DND-41 (cell line): Measurements from ENCODE around the gene NFE2L1.

ENCODE experiments used
- ATAC-seq: fragments of 200-7000 bp; cut with Tn5 transposase; 3 replicates; pipeline ENCODE4 v1.9.1; 2021; ENCODE audit warnings: low read depth; ENCODE audit not compliant: insufficient read depth
- DNase-seq: peaks from one replicate; pipeline ENCODE4 v3.0.0-alpha.2; 2020
- H2AFZ ChIP-seq: 2 replicates; pipeline ENCODE4 v1.6.0; 2012; ENCODE audit warnings: low read depth, low read length
- H3K27ac ChIP-seq: 2 replicates; pipeline ENCODE4 v1.5.1; 2012; ENCODE audit warnings: low read length, inconsistent platforms
- H3K27me3 ChIP-seq: fragments of 200-600 bp; sonication (generic); 2 replicates; pipeline ENCODE4 v1.6.0; 2012; ENCODE audit warnings: low read length, mild to moderate bottlenecking, inconsistent platforms; ENCODE audit not compliant: insufficient read depth, poor library complexity
- H3K36me3 ChIP-seq: 2 replicates; pipeline ENCODE4 v1.5.1; 2012; ENCODE audit warnings: low read length, inconsistent platforms; ENCODE audit not compliant: insufficient read depth
- H3K4me1 ChIP-seq: 2 replicates; pipeline ENCODE4 v1.5.1; 2012; ENCODE audit warnings: mild to moderate bottlenecking, low read length; ENCODE audit not compliant: insufficient read depth
- H3K4me2 ChIP-seq: 2 replicates; pipeline ENCODE4 v1.6.0; 2012; ENCODE audit warnings: mild to moderate bottlenecking, moderate library complexity, low read length, inconsistent platforms; ENCODE audit not compliant: insufficient read depth
- H3K4me3 ChIP-seq, 2 experiments: fragments of 200-600 bp in 1 of 2; shearing (Covaris generic) in 1 of 2; 2 replicates each; pipeline ENCODE4 v1.5.1; 2012 to 2016; ENCODE audit warnings: inconsistent platforms in 2 of 2, low read length in 2 of 2, mild to moderate bottlenecking in 2 of 2, low read depth in 1 of 2, moderate library complexity in 1 of 2
- H3K79me2 ChIP-seq: 2 replicates; pipeline ENCODE4 v1.6.0; 2012; ENCODE audit warnings: low read length, inconsistent platforms; ENCODE audit not compliant: insufficient read depth
- H3K9ac ChIP-seq: 2 replicates; pipeline ENCODE4 v1.6.0; 2012; ENCODE audit warnings: low read depth, mild to moderate bottlenecking, inconsistent platforms, low read length, moderate library complexity
- H3K9me3 ChIP-seq: 2 replicates; pipeline ENCODE4 v1.5.1; 2012; ENCODE audit warnings: low read length, moderate library complexity, mild to moderate bottlenecking, inconsistent platforms; ENCODE audit not compliant: insufficient read depth, severe bottlenecking
- H4K20me1 ChIP-seq: 2 replicates; pipeline ENCODE4 v1.6.0; 2012; ENCODE audit warnings: low read length; ENCODE audit not compliant: insufficient read depth
- EZH2 ChIP-seq: IDR thresholded peaks from 3 replicates; pipeline ENCODE4 v1.6.1; 2012; ENCODE audit warnings: borderline replicate concordance, low read depth, mild to moderate bottlenecking, moderate library complexity, low read length, inconsistent platforms; ENCODE audit not compliant: severe bottlenecking
- TF ChIP-seq, protein P1 (sequence below): IDR thresholded peaks from 2 replicates; pipeline ENCODE4 v1.5.1; 2012; ENCODE audit warnings: borderline replicate concordance, low read length, moderate library complexity, mild to moderate bottlenecking; ENCODE audit not compliant: poor library complexity, severe bottlenecking; ENCODE audit errors: extremely low read depth

Gene NFE2L1

DNA sequence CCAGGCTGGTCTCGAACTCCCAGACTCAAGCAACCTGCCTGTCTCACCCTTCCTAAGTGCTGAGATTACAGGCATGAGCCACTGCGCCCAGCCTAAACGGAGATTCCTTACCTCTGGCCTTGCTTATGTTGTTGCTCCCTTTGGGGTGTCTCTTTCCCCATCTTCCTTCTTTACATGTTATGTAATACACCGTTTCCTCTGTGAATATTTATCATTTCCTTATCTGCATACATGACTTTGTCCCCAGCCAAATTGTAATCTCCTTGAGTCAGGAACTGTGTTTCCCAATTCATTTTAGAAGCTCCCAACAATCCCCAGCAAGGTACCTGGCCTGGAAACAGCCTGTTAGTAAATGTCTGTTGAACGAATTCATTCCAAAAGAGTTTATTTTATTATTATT lies 26.2 kb upstream of the NFE2L1 start:
- no peak for ATAC-seq
- DNase-seq = no peak
- no peak overlapping the region for H2AFZ ChIP-seq
- peaks cover 35% of the 10 kb centered on the region for H3K27me3 ChIP-seq
- no peak overlapping the region for H3K27ac ChIP-seq
- no peak for TF ChIP-seq EZH2
- TF ChIP-seq, protein P1, sequence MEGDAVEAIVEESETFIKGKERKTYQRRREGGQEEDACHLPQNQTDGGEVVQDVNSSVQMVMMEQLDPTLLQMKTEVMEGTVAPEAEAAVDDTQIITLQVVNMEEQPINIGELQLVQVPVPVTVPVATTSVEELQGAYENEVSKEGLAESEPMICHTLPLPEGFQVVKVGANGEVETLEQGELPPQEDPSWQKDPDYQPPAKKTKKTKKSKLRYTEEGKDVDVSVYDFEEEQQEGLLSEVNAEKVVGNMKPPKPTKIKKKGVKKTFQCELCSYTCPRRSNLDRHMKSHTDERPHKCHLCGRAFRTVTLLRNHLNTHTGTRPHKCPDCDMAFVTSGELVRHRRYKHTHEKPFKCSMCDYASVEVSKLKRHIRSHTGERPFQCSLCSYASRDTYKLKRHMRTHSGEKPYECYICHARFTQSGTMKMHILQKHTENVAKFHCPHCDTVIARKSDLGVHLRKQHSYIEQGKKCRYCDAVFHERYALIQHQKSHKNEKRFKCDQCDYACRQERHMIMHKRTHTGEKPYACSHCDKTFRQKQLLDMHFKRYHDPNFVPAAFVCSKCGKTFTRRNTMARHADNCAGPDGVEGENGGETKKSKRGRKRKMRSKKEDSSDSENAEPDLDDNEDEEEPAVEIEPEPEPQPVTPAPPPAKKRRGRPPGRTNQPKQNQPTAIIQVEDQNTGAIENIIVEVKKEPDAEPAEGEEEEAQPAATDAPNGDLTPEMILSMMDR = no peak
- peaks cover 10% of the 10 kb centered on the region for H4K20me1 ChIP-seq
- no peaks in the 10 kb centered on the region for H3K79me2 ChIP-seq
- H3K36me3 ChIP-seq = no peaks in the 10 kb centered on the region
- H3K9me3 ChIP-seq = no peaks in the 10 kb centered on the region
- H3K4me3 ChIP-seq = no peak overlapping the region
- H3K4me2 ChIP-seq = no peak overlapping the region
- H3K9ac ChIP-seq = no peak overlapping the region
- H3K4me1 ChIP-seq = peaks cover 30% of the 10 kb centered on the region

DNA sequence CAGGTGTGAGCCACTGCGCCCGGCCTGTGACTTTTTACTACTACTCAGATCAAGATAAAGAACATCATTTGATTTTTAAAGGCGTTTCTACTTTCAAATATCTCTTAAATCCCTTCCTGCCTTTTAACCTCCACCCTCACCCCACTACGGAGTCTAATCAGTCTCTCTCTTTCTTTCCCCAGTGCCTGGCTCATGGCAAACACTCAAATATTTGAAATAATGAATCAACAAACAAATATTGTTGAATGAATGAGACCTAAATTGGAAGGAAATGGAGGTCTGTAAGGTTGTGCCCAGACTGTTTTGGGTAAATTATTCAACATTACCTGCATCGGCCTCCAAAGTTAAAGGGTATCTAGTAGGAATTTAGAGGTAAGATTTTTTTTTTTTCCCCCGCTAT lies 25.3 kb upstream of the NFE2L1 start:
- Histone ChIP-seq H2AFZ (no peak overlapping the region), H3K9me3 (no peaks in the 10 kb centered on the region), H3K36me3 (no peaks in the 10 kb centered on the region), H3K4me3 (no peak overlapping the region), H3K4me2 (no peak overlapping the region), H3K27me3 (peaks cover 35% of the 10 kb centered on the region), H3K27ac (no peak overlapping the region), H3K4me1 (peaks cover 30% of the 10 kb centered on the region), H4K20me1 (peaks cover 10% of the 10 kb centered on the region), H3K79me2 (no peaks in the 10 kb centered on the region), H3K9ac (no peak overlapping the region)
- ATAC-seq = no peak
- DNase-seq = no peak
- no peak for TF ChIP-seq EZH2
- TF ChIP-seq, protein P1 = no peak

DNA sequence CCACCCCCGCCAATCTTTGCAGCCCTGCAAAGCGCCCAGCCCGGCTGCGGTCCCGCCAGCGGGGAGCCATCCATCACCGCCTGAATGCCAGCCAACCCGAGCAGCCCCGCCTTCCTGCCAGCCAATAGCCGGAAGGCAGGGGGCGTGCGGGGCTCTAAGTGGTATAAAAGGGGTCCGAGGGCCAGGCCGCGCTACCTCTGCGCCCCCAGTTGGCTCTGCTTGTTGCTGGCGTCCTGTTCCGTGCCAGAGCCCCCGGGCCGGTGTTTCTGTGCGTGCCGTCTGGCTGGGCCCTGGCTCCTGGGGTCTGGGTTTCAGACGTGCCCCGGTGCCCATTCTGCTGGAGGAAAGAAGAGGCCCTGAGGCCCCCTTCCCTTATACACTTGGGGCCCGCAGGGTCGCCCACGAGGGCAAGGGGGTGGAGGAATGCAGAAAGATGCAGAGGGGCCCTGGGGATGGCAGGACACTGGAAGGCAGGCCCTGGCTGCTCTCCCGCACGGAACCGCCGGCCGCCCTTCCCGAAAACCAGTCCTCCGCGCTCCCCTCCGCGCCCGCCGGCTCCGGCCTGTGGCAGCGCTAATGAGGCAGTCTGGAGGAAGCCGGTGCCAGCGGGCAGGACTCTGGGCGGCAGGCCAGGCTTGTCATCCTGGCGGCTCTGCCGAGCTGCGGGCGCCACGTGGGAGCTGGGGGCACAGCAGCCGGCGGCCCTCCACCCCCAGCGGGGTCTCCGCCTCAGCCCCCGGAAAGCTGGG lies 24.6 kb upstream of the NFE2L1 start:
- DNase-seq (no peak), ATAC-seq (no peak)
- no peaks in the 10 kb centered on the region for H3K36me3 ChIP-seq
- peak overlapping the region; percentile 9; the same call in 1 of the 2 replicates for H3K9ac ChIP-seq
- no peaks in the 10 kb centered on the region for H3K9me3 ChIP-seq
- H3K4me1 ChIP-seq = peaks cover 30% of the 10 kb centered on the region
- peaks cover 35% of the 10 kb centered on the region for H3K27me3 ChIP-seq
- no peak overlapping the region for H2AFZ ChIP-seq
- H3K27ac ChIP-seq = no peak overlapping the region
- no peaks in the 10 kb centered on the region for H3K79me2 ChIP-seq
- no peak overlapping the region for H3K4me3 ChIP-seq
- TF ChIP-seq, protein P1 = no peak
- peak; percentile 64 for TF ChIP-seq EZH2
- H3K4me2 ChIP-seq = peak overlapping the region; percentile 91
- peaks cover 10% of the 10 kb centered on the region for H4K20me1 ChIP-seq
